H7 (cell line): ENCODE data around the gene APIP. TPM values are rescaled to one million over a fixed set of nuclear protein-coding genes. Genes with fewer than 3 reads are reported as not detected.
"Not testable (repeated sequence)": the region's sequence is repeated elsewhere in the genome, so short reads cannot be mapped to it uniquely, and the experiment has no call there.

Experiments used
- DNase-seq: peaks from one replicate; pipeline ENCODE4 v3.0.0; 2012
- H3K27me3 ChIP-seq: 2 replicates; pipeline ENCODE4 v1.6.0; 2011; ENCODE audit warnings: mild to moderate bottlenecking, low read length; ENCODE audit not compliant: control insufficient read depth, insufficient read depth
- H3K36me3 ChIP-seq: replicated peaks from 2 replicates; pipeline ENCODE4 v1.5.1; 2011; ENCODE audit warnings: low read length; ENCODE audit not compliant: control insufficient read depth, insufficient read depth
- H3K4me3 ChIP-seq: 2 replicates; pipeline ENCODE4 v1.5.1; 2011; ENCODE audit warnings: low read depth, mild to moderate bottlenecking, control low read depth, low read length, moderate library complexity; ENCODE audit not compliant: insufficient read depth
- total RNA-seq: library from RNA; depleted of rRNA; stranded (reverse); fragments of >200 nt; shearing (Covaris generic); gene quantifications from 2 replicates; pipeline ENCODE4 v1.2.3, GENCODE V29; 2014

The APIP gene
- total RNA-seq, 1 experiment from 2014 or later = 26.4 TPM

- no peak overlapping the region for H3K4me3 ChIP-seq
- H3K27me3 ChIP-seq = no peaks in the 10 kb centered on the region
- no peak for DNase-seq
- H3K36me3 ChIP-seq = no peaks in the 10 kb centered on the region
Measured at GRCh38 chr11:34936945-34937629, 20.9 kb upstream of the APIP start.

- H3K4me3 ChIP-seq = no peak overlapping the region
- no peaks in the 10 kb centered on the region for H3K27me3 ChIP-seq
- no peaks in the 10 kb centered on the region for H3K36me3 ChIP-seq
- DNase-seq = no peak
Measured at GRCh38 chr11:34929794-34930763, 13.9 kb upstream of the APIP start.

- DNase-seq = no peak
- no peaks in the 10 kb centered on the region for H3K36me3 ChIP-seq
- H3K27me3 ChIP-seq = no peaks in the 10 kb centered on the region
- H3K4me3 ChIP-seq = no peak overlapping the region
Measured at GRCh38 chr11:34928960-34929680, 12.9 kb upstream of the APIP start.

- Histone ChIP-seq H3K27me3 (no peaks in the 10 kb centered on the region), H3K36me3 (no peaks in the 10 kb centered on the region), H3K4me3 (no peak overlapping the region)
- DNase-seq = no peak
Measured at GRCh38 chr11:34928268-34928959, 12.2 kb upstream of the APIP start.

- Histone ChIP-seq H3K27me3 (no peaks in the 10 kb centered on the region), H3K36me3 (no peaks in the 10 kb centered on the region), H3K4me3 (no peak overlapping the region)
- no peak for DNase-seq
Measured at GRCh38 chr11:34926831-34927132, 10.6 kb upstream of the APIP start.

- no peaks in the 10 kb centered on the region for H3K27me3 ChIP-seq
- no peak overlapping the region for H3K4me3 ChIP-seq
- no peaks in the 10 kb centered on the region for H3K36me3 ChIP-seq
- DNase-seq = no peak
Measured at GRCh38 chr11:34926101-34926830, 10.1 kb upstream of the APIP start.

GRCh38 chr11:34924714-34925113, 8.5 kb upstream of the APIP start:
- H3K27me3 ChIP-seq = no peaks in the 10 kb centered on the region
- no peak for DNase-seq

GRCh38 chr11:34921156-34921555, 5.0 kb upstream of the APIP start:
- Histone ChIP-seq H3K27me3 (no peaks in the 10 kb centered on the region), H3K36me3 (no peaks in the 10 kb centered on the region; the same call in 1 of the 2 replicates), H3K4me3 (no peak overlapping the region)
- DNase-seq = no peak

More at GRCh38 chr11:34924714-34925113, 8.5 kb upstream of the APIP start:
- no peak overlapping the region for H3K4me3 ChIP-seq
- H3K36me3 ChIP-seq = no peaks in the 10 kb centered on the region; the same call in 1 of the 2 replicates

GRCh38 chr11:34916843-34917770, 928 bp upstream of the APIP start:
- Histone ChIP-seq H3K27me3 (no peaks in the 10 kb centered on the region), H3K36me3 (no peaks in the 10 kb centered on the region; the same call in 1 of the 2 replicates), H3K4me3 (peak overlapping the region; percentile 88)
- DNase-seq = peak; percentile 64

- no peaks in the 10 kb centered on the region for H3K27me3 ChIP-seq
- H3K36me3 ChIP-seq = no peaks in the 10 kb centered on the region; the same call in 1 of the 2 replicates
- DNase-seq = no peak
- peak overlapping the region; percentile 95 for H3K4me3 ChIP-seq
Measured at GRCh38 chr11:34915136-34916014, 804 bp downstream of the APIP start.

GRCh38 chr11:34913556-34913955, 2.6 kb downstream of the APIP start:
- H3K27me3 ChIP-seq, H3K36me3 ChIP-seq, H3K4me3 ChIP-seq, DNase-seq: not testable (repeated sequence)

- no peak for DNase-seq
- no peaks in the 10 kb centered on the region for H3K36me3 ChIP-seq
- no peak overlapping the region for H3K4me3 ChIP-seq
- H3K27me3 ChIP-seq = no peaks in the 10 kb centered on the region
Measured at GRCh38 chr11:34911676-34912075, 4.5 kb downstream of the APIP start.
